Activated naive CD8-positive, alpha-beta T cell treated with anti-CD3 and anti-CD28 coated beads, Interleukin-2, amount 50 U/mL, for 16 hours (primary cell): ENCODE measurements around the gene GNL2.
"Not testable (repeated sequence)": the region's sequence is repeated elsewhere in the genome, so short reads cannot be mapped to it uniquely, and the experiment has no call there.

Experiments used
- DNase-seq: peaks from one replicate; pipeline ENCODE4 v3.0.0-alpha.2; 2020; ENCODE audit warnings: low read depth, low spot score

The GNL2 gene

GRCh38 chr1:37606481-37607263 lies 10.9 kb upstream of the GNL2 start:
- DNase-seq: no peak

DNA sequence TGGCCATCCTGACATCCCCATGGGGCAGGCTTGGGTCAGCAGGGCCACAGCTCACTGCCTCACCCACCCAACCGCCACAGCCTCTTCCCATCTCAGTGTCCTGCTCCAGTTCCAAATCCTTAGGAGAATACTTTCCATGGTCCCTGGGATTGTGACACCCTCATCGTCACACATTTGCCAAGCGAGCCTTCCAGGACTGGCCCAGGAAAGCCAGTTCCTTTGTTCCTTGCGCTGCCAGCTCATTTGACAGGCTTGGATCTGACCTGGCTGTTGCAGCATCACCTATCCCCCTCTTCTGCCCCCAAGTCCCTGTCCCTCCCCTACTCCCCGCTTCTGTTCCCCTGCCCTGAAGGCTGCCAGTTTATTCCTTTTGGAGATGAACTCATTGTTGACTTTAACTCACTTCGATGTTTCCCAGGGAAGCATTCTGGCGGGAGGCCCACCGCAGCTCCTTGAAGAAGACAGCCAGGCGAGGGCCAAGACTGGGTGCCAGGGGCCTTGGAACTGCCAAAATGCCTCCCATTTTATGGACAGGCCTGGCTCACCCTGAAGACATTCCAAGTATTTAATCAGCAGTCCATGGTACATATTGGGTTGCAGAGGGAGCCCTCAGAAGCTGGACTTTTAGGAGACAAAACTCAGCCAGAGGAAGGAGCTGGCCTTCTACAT lies 10.2 kb upstream of the GNL2 start:
- no peak for DNase-seq

- no peak for DNase-seq
Measured at GRCh38 chr1:37605061-37605650, 9.4 kb upstream of the GNL2 start.

DNA sequence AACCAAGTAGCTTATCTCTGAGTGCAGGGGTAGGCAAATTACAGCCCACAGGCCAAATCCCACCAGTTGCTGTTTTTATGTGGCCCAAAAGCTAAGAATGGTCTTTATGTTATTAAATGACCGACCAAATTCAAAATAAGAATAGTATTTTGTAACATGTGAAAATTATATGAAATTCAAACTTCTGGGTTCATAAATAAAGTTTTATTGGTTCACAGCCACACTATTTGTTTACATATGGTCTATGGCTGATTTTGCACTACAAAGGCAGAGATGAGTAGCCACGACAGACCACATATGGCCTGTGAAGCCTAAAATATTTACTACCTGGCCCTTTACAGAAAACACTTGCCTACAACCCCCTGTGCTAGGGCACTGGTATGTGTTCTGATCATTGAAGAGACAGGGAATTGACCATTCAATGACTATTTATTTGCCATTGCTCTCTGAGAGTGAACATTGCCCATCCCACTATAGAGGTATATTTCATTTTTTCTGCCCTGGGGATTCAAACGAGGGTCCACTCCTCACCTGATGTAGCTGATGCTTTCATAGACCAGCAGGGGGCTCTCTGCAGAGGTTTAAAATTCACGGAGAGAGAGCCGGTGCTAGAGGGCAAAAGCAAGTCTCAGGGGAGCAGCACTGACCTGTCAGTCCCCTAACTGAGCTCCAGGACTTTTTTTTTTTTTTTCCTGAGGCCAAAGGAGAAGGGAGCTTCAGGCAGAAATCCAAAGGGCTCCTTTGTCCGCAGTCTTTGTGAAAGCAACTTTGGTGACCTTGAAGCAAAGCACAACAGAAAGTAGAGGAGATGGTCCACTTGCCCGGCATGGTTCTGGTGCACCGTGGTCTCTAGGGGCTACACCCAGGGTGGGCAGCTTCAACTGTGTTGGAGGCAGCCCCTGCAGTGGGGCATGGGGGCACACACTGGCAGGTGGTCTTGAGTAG lies 7.3 kb upstream of the GNL2 start:
- DNase-seq: no peak

GRCh38 chr1:37601441-37601840 lies 5.7 kb upstream of the GNL2 start:
- DNase-seq: no peak

DNA sequence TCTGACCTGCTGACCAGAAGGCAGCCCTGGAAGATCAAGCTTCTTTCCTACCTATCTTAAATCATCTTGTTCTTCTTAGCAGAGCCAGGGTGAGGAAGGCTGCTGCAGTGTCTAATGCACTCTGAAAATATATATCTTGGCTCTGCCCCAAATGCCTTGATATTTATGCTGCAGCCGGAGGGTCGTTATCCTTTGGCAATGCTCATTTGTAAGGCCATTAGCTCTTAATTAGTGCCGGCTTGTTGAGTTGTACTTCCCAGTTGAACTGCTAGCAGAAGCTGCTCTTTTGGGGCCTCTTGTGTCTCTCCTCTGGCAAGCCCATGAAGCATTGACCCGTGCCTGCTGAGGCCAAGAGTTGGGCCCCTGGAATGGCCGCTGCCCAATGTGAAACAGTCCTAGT lies 4.2 kb upstream of the GNL2 start:
- no peak for DNase-seq

DNA sequence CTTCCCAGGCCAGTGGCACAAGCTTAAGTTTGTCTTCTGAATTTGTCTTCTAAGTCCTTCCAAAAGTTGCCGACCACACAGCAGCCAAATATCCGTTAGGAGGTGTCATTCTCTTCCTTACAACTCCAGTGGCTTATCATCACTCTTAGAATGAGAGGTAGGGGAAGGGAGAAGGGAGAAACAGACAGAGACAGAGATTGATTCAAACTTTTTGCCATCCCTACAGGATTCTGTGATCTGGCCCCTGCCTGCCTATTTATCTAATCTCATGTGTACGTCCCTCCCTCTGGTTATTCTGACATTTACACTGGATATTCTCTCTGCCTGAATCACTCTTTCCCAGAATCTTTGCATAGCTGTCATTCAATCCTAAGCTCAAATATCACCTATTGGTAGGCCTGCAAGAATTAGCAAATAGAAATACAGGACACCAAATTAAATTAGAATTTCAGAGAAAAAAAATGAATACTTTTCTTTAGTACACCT lies 488 bp upstream of the GNL2 start:
- no peak for DNase-seq

- no peak for DNase-seq
Measured at GRCh38 chr1:37593726-37594125, 2.0 kb downstream of the GNL2 start.

DNA sequence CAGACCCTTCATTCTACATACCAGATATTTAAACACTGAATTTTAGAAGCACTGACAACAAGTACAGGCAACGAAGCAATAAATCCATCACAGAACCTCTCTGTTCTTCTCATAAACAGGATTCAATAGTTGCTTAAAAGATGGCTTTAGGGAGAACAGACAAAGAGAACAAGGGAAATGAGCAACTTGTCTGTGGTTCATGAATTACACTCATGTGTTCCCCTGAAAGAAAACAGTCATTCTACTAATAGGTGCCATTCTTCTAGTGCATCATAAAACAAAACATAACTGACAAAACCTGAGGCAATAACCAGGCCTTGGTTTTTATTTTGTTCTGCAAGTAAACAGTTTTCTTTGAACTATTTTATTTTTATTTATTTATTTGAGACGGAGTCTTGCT lies 6.8 kb downstream of the GNL2 start:
- DNase-seq: no peak

- not testable (repeated sequence) for DNase-seq
Measured at GRCh38 chr1:37584544-37584943, 11.2 kb downstream of the GNL2 start.

- DNase-seq: no peak
Measured at GRCh38 chr1:37575692-37576091, 20.0 kb downstream of the GNL2 start.

DNA sequence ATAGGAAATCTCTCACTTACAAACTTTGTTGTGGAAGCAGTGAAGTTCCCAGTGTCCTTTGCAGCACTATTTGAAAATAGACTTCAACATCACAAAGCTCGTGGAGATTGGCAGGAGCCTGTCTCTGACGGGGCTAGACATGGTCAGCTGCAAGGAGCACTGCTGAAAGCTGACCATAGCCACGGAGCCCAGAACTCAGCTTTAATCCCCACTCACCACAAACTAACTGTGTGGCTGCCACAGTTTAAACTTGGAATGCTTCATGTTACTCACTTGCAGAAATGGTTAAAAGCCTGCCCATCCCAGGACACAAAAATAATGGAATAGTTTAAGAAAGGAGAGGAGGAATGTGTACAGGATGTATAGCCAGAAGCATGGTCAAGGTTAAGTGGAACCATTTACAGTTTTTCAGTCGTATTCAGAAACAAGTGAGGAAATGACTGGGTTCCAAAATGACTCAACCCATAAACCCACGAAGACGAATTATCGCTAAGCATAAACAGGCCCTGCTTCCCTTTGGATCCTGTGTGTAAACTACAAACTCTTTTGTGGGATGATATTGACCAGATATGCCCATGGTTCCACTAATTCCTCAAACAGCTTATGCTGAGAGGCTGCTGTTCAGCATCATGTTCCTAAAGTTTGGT lies 20.8 kb downstream of the GNL2 start:
- no peak for DNase-seq

DNA sequence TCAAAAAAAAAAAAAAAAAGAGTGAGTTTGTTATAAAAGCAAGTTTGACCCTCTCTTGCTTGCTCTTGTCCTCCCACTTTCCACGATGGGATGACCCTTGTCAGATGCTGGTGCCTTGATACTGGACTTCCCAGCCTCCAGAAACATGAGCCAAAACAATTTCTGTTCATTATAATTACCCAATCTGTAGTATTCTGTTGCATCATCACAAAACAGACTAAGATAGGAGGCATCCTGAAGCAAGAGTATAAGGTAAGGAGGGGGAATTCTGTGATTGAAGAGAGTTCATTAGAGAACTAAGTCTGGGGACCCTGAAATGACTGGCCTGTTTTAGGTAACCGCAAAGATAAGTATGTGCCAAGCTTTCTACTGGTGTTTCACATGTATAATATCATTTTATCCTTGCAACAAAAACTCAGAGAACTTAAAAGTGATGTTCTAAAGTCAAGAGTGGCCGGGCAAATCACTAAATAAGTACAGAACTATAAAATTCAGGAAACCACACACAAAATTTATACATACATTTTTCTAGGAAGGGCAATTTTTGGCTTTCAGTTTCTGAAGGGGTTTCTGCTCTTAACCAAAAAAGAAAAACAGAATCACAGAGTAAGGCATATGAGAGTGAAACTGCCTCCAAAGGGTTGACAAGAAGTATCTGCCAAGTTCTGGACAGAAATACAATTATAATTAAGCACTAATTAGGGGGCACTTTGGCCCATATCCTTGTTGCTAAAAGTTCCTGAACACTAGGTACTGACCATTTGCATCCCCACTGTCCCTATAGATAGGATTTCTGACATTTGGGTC lies 25.0 kb downstream of the GNL2 start:
- DNase-seq: no peak

GRCh38 chr1:37567023-37567422 lies 28.7 kb downstream of the GNL2 start:
- DNase-seq: no peak

- no peak for DNase-seq
Measured at GRCh38 chr1:37564892-37565291, 30.8 kb downstream of the GNL2 start.

DNA sequence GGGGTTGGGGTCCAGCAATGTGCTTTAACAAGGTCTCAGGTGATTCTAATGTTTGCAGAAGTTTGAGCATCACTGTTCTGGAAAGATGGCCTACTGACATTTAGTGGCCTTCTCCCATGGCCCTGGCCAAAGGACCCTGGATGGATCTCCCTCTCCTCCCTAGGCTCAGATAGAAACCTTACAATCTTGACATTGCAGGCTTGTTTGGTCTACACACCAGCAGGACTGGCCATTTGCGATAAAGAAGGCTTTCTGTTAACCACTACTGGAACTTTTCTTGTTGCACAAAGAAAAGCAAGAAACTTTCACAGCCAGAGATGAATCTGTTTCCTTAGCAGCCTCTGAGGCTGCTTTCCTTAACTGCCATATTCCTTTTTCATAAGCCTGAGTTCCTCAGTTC lies 32.8 kb downstream of the GNL2 start:
- no peak for DNase-seq

DNA sequence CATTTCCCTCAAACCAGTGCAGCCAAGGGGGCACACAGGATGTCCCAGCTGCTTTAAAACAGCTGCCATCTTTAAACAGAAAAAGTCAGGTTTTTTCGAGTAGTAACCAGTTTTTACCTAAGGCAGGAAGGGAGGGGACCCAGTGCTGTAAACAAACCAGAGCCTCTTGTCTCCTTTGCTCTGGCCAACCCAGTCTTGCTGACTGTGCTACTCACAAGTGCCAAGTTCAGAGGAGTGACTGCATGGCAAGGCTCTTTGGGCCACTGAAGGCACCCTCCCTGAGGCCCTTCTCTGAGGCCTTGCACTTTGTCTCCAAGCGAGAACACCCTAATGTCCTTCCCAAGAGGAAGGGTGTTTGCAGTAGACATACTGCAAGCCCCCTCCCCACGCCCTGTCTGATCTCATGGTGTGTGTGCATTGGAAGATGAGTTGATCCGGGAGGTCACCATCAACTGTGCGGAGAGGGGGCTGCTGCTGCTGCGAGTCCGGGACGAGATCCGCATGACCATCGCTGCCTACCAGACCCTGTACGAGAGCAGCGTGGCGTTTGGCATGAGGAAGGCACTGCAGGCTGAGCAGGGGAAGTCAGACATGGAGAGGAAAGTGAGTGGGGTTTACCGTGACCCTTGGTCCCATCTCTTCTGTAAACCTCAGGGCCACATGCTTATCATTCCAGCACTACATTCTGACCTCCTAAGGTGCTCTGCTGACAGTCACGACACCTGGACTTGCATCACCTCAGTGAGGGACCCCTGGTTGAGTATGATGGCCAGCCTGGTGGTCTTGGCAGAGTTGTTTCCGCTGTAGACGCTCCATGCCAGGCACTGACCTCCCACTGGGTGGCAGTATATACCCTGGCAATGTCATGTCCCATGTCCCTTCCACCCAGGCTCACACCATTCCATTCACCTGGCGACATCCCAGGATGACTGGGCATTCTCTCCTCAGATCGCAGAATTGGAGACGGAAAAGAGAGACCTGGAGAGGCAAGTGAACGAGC lies 34.3 kb downstream of the GNL2 start:
- DNase-seq: no peak

GRCh38 chr1:37560401-37561132 lies 35.2 kb downstream of the GNL2 start:
- DNase-seq: no peak
